RWPE2 (cell line): Measurements from ENCODE around the gene APRT.

Experiments
- ATAC-seq: fragments of 200-7000 bp; cut with Tn5 transposase; 3 replicates; pipeline ENCODE4 v1.9.1; 2021; ENCODE audit warnings: low read depth
- DNase-seq: peaks from one replicate; pipeline ENCODE4 v3.0.0-alpha.2; 2020; ENCODE audit warnings: low spot score
- H3K27ac ChIP-seq: fragments of 450-650 bp; 2 replicates; pipeline ENCODE4 v1.5.1; 2017; ENCODE audit warnings: mild to moderate bottlenecking; ENCODE audit not compliant: poor library complexity, severe bottlenecking
- H3K27me3 ChIP-seq: fragments of 250-450 bp; sonication (Bioruptor Pico); 2 replicates; pipeline ENCODE4 v1.5.1; 2021; ENCODE audit warnings: mild to moderate bottlenecking, moderate library complexity; ENCODE audit not compliant: insufficient read depth, poor library complexity, severe bottlenecking
- H3K36me3 ChIP-seq: fragments of 250-450 bp; sonication (Bioruptor Pico); 2 replicates; pipeline ENCODE4 v1.5.1; 2020; ENCODE audit warnings: low read depth, mild to moderate bottlenecking, moderate library complexity
- H3K4me1 ChIP-seq: fragments of 250-450 bp; sonication (Bioruptor Pico); 2 replicates; pipeline ENCODE4 v1.5.1; 2021; ENCODE audit warnings: mild to moderate bottlenecking, moderate library complexity; ENCODE audit not compliant: insufficient read depth, poor library complexity, severe bottlenecking
- H3K4me3 ChIP-seq: fragments of 250-450 bp; sonication (Bioruptor Pico); 2 replicates; pipeline ENCODE4 v1.5.1; 2021; ENCODE audit warnings: mild to moderate bottlenecking, moderate library complexity; ENCODE audit not compliant: severe bottlenecking
- H3K9me3 ChIP-seq: fragments of 250-450 bp; sonication (Bioruptor Pico); 2 replicates; pipeline ENCODE4 v1.5.1; 2021; ENCODE audit warnings: mild to moderate bottlenecking, moderate library complexity; ENCODE audit not compliant: severe bottlenecking
- TF ChIP-seq, protein P1 (sequence below): fragments of 450-650 bp; IDR thresholded peaks from one replicate; pipeline ENCODE4 v1.5.1; 2017; ENCODE audit warnings: mild to moderate bottlenecking, moderate library complexity; ENCODE audit not compliant: poor library complexity, severe bottlenecking

Gene APRT

DNA sequence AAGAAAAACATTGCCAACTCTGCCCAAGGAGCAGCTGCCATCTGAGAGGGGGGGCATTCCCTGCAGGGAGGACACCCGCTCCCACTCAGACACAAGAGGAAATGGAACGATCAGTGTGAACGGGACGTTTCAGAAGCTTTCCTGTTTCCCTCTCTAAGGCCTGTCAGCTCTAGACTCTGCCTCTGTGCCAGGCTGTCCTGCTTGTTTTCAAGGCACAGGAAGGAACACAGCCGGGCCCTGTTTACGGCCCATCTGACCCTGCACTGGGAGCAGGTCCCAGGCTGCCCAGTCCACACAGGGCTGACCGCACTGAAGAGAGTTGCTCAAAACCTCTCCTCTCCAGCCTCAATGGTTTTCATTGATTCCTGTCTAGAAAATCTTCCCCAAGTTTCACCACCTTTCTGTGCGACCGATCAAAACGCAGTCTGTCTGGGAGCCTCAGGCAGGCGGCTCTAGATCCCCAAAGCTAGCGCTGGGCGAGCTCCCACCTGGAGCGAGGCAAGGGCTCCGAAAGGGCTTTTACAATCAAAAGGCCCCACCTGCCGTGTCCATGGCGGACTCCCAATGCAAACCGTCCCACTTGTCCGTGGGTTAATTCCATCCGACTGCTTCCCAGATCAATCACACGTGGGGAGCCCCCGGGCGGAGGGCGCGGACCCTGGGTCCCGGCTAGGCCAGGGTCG is 28.2 kb downstream of the APRT start:
- TF ChIP-seq, protein P1, sequence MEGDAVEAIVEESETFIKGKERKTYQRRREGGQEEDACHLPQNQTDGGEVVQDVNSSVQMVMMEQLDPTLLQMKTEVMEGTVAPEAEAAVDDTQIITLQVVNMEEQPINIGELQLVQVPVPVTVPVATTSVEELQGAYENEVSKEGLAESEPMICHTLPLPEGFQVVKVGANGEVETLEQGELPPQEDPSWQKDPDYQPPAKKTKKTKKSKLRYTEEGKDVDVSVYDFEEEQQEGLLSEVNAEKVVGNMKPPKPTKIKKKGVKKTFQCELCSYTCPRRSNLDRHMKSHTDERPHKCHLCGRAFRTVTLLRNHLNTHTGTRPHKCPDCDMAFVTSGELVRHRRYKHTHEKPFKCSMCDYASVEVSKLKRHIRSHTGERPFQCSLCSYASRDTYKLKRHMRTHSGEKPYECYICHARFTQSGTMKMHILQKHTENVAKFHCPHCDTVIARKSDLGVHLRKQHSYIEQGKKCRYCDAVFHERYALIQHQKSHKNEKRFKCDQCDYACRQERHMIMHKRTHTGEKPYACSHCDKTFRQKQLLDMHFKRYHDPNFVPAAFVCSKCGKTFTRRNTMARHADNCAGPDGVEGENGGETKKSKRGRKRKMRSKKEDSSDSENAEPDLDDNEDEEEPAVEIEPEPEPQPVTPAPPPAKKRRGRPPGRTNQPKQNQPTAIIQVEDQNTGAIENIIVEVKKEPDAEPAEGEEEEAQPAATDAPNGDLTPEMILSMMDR, result no peak
- peak overlapping the region; percentile 87 for H3K4me3 ChIP-seq
- H3K9me3 ChIP-seq, result no peaks in the 10 kb centered on the region
- peak overlapping the region; percentile 92 for H3K27ac ChIP-seq
- H3K27me3 ChIP-seq, result no peaks in the 10 kb centered on the region
- no peak for DNase-seq
- peaks cover 4% of the 10 kb centered on the region; the same call in 1 of the 2 replicates for H3K36me3 ChIP-seq
- H3K4me1 ChIP-seq, result peaks cover 28% of the 10 kb centered on the region
- peak; percentile 13; the same call in 2 of the 3 replicates for ATAC-seq

DNA sequence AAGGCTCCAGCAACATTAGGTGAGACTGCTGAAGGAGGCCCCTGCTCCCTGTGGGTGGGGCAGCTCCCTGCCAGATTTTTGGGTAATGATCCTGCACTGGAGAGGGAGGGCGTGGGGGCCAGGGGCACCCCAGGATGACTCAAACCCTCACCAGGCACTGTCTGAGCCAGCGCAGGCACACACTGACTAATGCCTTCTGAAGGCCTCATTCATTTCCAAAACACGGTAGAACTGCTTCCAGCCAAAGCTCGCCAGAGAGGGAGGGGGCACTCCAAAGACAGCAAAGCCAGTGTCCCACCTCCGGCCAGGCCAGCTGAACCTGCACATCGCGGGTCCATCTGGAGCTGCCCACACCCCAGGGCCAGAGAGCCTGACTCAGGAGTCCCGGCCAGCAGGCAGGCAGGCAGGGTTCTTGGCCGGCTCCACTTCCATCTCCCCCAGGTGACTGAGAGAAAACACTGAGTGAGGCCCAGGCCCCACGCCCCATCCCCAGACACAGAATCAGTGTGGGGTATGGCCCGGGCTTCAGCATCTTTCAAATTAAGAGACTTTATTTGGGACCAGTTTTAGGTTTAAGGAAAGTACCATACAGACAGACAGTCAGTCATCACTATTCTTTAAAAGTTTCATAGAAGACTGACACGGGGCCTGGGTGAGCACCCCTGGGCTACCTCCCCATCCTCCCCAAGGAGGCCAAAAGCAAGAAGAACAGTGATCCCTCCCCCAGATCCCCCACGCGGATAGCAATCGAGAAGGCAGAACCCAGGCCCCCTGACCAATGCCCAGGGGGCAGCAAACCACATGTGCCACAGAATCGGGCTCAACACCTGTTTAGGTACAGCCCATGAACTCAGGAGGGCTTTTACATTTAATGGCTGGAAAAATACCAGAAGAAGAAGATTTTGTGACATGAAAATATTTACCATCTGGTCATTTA is 29.0 kb downstream of the APRT start:
- peaks cover 28% of the 10 kb centered on the region for H3K4me1 ChIP-seq

DNA sequence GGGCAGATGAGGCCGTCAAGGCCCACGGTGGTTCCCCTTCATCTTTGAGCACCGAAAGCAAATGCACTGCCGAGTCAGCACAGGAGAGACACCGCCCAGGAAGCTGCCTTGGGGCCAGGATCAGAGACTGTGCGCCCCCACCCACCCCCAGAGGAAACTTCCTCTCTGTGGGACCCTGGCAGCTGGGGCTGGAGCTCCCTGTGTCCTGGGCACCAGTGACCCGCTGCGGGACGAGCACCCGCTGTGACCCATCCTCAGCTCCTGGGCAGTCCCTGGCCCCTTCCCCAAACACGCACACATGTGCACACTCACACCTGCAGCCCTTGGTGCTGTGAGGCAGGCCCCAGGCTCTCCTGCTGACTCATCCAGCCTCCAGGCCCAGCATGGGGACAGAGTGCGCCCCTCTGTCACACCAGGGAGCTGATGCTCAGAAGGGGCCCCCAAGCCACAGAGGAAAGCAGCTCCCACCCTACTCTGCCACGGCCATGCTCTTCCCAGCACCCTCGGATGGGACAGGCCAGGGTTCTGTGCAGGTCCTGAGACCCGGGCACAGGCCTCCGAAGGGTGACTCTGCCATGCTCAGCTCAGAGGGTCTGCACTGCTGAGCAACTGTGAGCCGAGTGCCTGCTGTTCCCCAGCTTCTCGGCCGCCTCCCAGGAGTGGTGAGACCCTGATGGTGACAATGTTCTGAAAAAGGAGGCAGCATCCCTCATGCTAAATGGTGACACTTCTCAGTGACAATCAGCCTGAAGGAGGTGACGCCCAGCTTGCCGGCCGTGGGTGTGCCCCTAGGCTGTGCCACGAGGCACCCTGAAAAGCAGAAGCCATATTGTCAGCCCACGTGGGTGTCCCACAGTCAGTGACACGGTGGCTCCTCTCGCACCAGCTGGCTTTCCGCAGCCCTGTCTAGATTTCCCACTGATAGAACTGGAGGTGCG is 30.3 kb downstream of the APRT start:
- Histone ChIP-seq H3K4me3 (no peak overlapping the region), H3K27ac (peak overlapping the region; percentile 92), H3K36me3 (peaks cover 8% of the 10 kb centered on the region; the same call in 1 of the 2 replicates), H3K27me3 (no peaks in the 10 kb centered on the region), H3K4me1 (peaks cover 28% of the 10 kb centered on the region), H3K9me3 (no peaks in the 10 kb centered on the region)
- DNase-seq, result no peak
- TF ChIP-seq, protein P1, result no peak
- ATAC-seq, result no peak

More for the DNA sequence above, 29.0 kb downstream of the APRT start:
- H3K4me3 ChIP-seq, result peak overlapping the region; percentile 87
- peak; percentile 90 for DNase-seq
- peaks cover 4% of the 10 kb centered on the region; the same call in 1 of the 2 replicates for H3K36me3 ChIP-seq
- TF ChIP-seq, protein P1, result no peak
- no peaks in the 10 kb centered on the region for H3K9me3 ChIP-seq
- no peaks in the 10 kb centered on the region for H3K27me3 ChIP-seq
- H3K27ac ChIP-seq, result peak overlapping the region; percentile 92
- peak; percentile 76 for ATAC-seq

DNA sequence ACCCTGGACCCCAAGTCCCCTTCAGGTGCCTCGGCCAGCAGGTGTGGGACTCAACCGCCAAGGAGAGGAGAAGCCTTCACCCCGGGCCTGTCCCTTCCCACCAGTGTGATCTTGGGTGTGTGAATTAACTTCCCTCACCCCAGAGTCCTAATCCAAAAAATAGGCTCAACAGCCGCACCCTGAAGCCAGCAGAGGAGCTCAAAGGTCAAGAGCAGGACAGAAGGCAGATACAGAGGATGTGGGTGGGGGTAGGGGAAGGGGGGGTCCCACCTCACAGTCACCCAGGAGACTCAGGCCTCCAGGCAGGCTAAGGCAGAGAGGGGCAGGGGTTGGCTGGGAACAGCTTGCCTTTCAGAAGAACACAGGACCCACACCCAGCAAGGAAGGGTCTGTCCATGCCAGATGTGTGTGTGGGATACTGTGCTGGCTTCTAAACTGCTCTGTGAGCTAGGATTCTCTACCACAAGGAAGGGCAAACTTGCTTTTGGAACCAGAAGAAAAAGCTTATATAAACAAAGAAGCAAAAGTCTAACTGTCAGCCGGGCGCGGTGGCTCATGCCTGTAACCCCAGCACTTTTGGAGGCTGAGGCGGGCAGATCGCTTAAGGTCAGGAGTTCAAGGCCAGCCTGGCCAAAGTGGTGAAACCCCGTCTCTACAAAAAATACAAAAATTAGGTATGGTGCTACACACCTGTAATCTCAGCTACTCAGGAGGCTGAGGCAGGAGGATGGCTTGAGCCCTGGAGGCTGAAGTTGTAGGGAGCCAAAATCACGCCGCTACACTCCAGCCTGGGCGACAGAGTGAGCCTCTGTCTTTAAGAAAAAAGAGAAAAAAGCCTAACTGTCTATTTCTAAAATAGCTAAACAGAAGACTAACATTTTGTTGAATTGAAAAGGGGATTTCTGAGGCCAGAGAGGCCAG is 31.3 kb downstream of the APRT start:
- H3K27ac ChIP-seq, result peak overlapping the region; percentile 92
- no peak for ATAC-seq
- no peaks in the 10 kb centered on the region for H3K9me3 ChIP-seq
- H3K4me1 ChIP-seq, result peaks cover 28% of the 10 kb centered on the region
- TF ChIP-seq, protein P1, result no peak
- no peaks in the 10 kb centered on the region for H3K27me3 ChIP-seq
- peaks cover 8% of the 10 kb centered on the region; the same call in 1 of the 2 replicates for H3K36me3 ChIP-seq
- no peak overlapping the region for H3K4me3 ChIP-seq
- DNase-seq, result no peak
